ENCODE measurements around the gene UBE2F. TPM values are rescaled to one million over a fixed set of nuclear protein-coding genes. Genes with fewer than 3 reads are reported as not detected.

Gene UBE2F
- total and polyA plus RNA-seq, 9 of the 15 experiments (the other 6 are each of a cell fraction or from before 2014, with no cell fraction given), result 18.1 to 88.1 (median 53.0) TPM

DNA sequence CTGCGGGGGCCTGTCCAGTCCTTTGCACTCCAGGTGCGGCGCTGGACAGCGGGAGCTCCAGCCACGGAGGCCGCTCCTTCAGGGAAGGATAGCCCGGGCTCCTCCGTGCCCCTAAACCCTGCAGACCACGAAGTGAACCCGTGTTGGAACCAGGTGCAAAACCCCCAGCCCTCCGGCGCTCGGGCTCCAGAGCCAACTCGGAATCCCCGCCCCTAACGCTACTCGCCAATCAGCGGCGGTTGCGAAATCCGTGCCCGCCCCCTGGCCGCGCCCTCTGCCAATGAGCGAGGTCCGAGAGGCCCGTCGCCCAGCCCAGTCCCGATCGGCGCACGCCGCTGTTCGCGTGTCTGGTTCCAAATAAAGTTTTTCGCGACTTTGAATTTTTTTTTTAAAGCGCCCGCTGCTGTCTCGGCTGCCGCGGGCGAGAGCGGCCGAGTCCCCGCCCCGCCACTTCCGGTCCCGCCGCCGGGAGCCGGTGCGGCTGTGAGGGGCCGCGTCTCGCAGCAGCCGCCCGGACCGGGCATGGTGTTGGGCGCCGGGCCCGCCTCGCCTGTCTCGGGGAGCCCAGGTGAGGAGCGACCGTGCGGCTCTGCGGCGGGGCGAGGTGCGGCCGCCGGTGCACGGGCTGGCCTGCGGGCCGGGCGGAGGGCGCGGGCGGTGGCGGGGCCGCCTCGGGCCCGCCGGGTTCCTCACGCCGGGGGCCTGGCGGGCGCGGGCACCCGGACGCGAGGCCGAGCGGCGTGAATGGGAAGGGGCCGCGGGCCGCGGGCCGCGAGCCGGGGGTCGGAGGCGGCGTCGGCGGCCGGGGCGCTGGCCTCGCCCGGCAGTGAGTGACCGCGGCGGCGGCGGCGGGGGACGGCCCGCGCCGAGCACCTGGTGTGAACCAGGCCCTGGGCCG is at the start of gene UBE2F (continued):
- TF ChIP-seq ETV5 (CRISPR knock-in tag; IDR thresholded peaks at IDR 0.05; ENCODE audit: low read depth), result 0 out of 2 replicates have a peak, but pooled peaks have one; percentile 13
- TF ChIP-seq HDGF (IDR thresholded peaks at IDR 0.05), result no peak
- TF ChIP-seq HNRNPH1 (optimal IDR thresholded peaks at IDR 0.05; ENCODE audit: low read depth, low read length), result no peak
- no peak for TF ChIP-seq FOXA3 (CRISPR knock-in tag; conservative IDR thresholded peaks at IDR 0.05 in 1 of 2, IDR thresholded peaks at IDR 0.05 in 1 of 2)
- TF ChIP-seq PURB (CRISPR knock-in tag; IDR thresholded peaks at IDR 0.05; ENCODE audit: low read depth), result no peak
- TF ChIP-seq, protein P1, sequence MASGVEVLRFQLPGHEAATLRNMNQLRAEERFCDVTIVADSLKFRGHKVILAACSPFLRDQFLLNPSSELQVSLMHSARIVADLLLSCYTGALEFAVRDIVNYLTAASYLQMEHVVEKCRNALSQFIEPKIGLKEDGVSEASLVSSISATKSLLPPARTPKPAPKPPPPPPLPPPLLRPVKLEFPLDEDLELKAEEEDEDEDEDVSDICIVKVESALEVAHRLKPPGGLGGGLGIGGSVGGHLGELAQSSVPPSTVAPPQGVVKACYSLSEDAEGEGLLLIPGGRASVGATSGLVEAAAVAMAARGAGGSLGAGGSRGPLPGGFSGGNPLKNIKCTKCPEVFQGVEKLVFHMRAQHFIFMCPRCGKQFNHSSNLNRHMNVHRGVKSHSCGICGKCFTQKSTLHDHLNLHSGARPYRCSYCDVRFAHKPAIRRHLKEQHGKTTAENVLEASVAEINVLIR (CRISPR knock-in tag; IDR thresholded peaks at IDR 0.05), result no peak; the same call in 1 of the 2 replicates
- TF ChIP-seq, protein P2, sequence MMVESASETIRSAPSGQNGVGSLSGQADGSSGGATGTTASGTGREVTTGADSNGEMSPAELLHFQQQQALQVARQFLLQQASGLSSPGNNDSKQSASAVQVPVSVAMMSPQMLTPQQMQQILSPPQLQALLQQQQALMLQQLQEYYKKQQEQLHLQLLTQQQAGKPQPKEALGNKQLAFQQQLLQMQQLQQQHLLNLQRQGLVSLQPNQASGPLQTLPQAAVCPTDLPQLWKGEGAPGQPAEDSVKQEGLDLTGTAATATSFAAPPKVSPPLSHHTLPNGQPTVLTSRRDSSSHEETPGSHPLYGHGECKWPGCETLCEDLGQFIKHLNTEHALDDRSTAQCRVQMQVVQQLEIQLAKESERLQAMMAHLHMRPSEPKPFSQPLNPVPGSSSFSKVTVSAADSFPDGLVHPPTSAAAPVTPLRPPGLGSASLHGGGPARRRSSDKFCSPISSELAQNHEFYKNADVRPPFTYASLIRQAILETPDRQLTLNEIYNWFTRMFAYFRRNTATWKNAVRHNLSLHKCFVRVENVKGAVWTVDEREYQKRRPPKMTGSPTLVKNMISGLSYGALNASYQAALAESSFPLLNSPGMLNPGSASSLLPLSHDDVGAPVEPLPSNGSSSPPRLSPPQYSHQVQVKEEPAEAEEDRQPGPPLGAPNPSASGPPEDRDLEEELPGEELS (CRISPR knock-in tag; IDR thresholded peaks at IDR 0.05; ENCODE audit: borderline replicate concordance), result no peak
- TF ChIP-seq RAD51 (IDR thresholded peaks at IDR 0.05; ENCODE audit: borderline replicate concordance, low read depth), result no peak
- TF ChIP-seq, protein P3, sequence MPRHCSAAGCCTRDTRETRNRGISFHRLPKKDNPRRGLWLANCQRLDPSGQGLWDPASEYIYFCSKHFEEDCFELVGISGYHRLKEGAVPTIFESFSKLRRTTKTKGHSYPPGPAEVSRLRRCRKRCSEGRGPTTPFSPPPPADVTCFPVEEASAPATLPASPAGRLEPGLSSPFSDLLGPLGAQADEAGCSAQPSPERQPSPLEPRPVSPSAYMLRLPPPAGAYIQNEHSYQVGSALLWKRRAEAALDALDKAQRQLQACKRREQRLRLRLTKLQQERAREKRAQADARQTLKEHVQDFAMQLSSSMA (CRISPR knock-in tag; IDR thresholded peaks at IDR 0.05), result no peak
- no peak for TF ChIP-seq ZNF140 (CRISPR knock-in tag; IDR thresholded peaks at IDR 0.05)
- TF ChIP-seq SRSF1 (IDR thresholded peaks at IDR 0.05; ENCODE audit: low read depth, low read length), result no peak
- no peak for TF ChIP-seq PHF20 (IDR thresholded peaks at IDR 0.05; ENCODE audit: partially characterized antibody)
- no peak for TF ChIP-seq TARDBP (IDR thresholded peaks at IDR 0.05)
- TF ChIP-seq POLR2AphosphoS5 (IDR thresholded peaks at IDR 0.05; ENCODE audit: control insufficient read depth, insufficient read depth, low read depth, low read length), result peak; percentile 45; the same call in 1 of the 2 replicates
- no peak for TF ChIP-seq ZNF23 (CRISPR knock-in tag; IDR thresholded peaks at IDR 0.05)
- TF ChIP-seq MCM7 (IDR thresholded peaks at IDR 0.05), result no peak
- TF ChIP-seq ZNF347 (CRISPR knock-in tag; IDR thresholded peaks at IDR 0.05; ENCODE audit: low read depth), result no peak
- TF ChIP-seq, protein P4, sequence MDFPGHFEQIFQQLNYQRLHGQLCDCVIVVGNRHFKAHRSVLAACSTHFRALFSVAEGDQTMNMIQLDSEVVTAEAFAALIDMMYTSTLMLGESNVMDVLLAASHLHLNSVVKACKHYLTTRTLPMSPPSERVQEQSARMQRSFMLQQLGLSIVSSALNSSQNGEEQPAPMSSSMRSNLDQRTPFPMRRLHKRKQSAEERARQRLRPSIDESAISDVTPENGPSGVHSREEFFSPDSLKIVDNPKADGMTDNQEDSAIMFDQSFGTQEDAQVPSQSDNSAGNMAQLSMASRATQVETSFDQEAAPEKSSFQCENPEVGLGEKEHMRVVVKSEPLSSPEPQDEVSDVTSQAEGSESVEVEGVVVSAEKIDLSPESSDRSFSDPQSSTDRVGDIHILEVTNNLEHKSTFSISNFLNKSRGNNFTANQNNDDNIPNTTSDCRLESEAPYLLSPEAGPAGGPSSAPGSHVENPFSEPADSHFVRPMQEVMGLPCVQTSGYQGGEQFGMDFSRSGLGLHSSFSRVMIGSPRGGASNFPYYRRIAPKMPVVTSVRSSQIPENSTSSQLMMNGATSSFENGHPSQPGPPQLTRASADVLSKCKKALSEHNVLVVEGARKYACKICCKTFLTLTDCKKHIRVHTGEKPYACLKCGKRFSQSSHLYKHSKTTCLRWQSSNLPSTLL (IDR thresholded peaks at IDR 0.05), result no peak
- no peak for TF ChIP-seq ZNF3 (CRISPR knock-in tag; IDR thresholded peaks at IDR 0.05)
- TF ChIP-seq, protein P5, sequence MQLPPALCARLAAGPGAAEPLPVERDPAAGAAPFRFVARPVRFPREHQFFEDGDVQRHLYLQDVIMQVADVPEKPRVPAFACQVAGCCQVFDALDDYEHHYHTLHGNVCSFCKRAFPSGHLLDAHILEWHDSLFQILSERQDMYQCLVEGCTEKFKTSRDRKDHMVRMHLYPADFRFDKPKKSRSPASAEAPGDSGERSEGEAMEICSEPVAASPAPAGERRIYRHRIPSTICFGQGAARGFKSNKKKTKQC (CRISPR knock-in tag; IDR thresholded peaks at IDR 0.05), result no peak
- no peak for TF ChIP-seq ZNF316 (IDR thresholded peaks at IDR 0.05)
- TF ChIP-seq SAFB2 (IDR thresholded peaks at IDR 0.05; ENCODE audit: borderline replicate concordance, low read depth, low read length, severe bottlenecking), result no peak
- no peak for TF ChIP-seq GABPB2 (CRISPR knock-in tag; conservative IDR thresholded peaks at IDR 0.05)

All from K562 (cell line).